Adrenal gland (tissue), 12 donors: ENCODE data around the gene SUSD6. TPM values are rescaled to one million over a fixed set of nuclear protein-coding genes. Genes with fewer than 3 reads are reported as not detected.

Source experiments
- DNase-seq, 7 donors: peaks; one replicate each; pipeline ENCODE4 v3.0.0-alpha.2; 2019 to 2020
- H3K27ac ChIP-seq, 5 donors: fragments of 200-600 bp; sonication (generic) in 4 of 5; 1 replicate in 3 of 5; 2 replicates in 2 of 5; pipeline versions ENCODE4 v1.5.1 to v1.8.0; 2016 to 2020; ENCODE audit warnings: mild to moderate bottlenecking in 1 of 5
- H3K27me3 ChIP-seq: fragments of 200-600 bp; 2 replicates; pipeline ENCODE4 v1.8.0; 2021
- H3K36me3 ChIP-seq, 2 donors: fragments of 200-600 bp; replicated peaks in 1 of 2; 1 replicate in 1 of 2; 2 replicates in 1 of 2; pipeline versions ENCODE4 v1.5.1 to v1.8.0; 2018 to 2022
- H3K4me1 ChIP-seq, 2 donors: fragments of 200-600 bp; replicated peaks in 1 of 2; 1 replicate in 1 of 2; 2 replicates in 1 of 2; pipeline versions ENCODE4 v1.5.1 to v1.8.0; 2018 to 2021
- H3K4me3 ChIP-seq, 4 donors: fragments of 200-600 bp; sonication (generic) in 3 of 4; one replicate each; pipeline ENCODE4 v1.5.1; 2016 to 2018
- H3K9me3 ChIP-seq, 3 donors: fragments of 200-600 bp; sonication (generic) in 1 of 3; replicated peaks in 1 of 3; 1 replicate in 2 of 3; 2 replicates in 1 of 3; pipeline versions ENCODE4 v1.5.1 to v1.8.0; 2016 to 2021
- CTCF ChIP-seq, 6 experiments: fragments of 450-650 bp in 4 of 6; fragments of 200-600 bp in 2 of 6; sonication (generic) in 1 of 6; IDR thresholded peaks; 1 replicate in 5 of 6; 2 replicates in 1 of 6; pipeline versions ENCODE4 v1.5.1 to v1.8.0; 2016 to 2021; ENCODE audit warnings: antibody characterized with exemption in 6 of 6, mild to moderate bottlenecking in 2 of 6, moderate library complexity in 1 of 6
- POLR2A ChIP-seq, 2 donors: fragments of 450-650 bp; IDR thresholded peaks; one replicate each; pipeline ENCODE4 v1.6.1; 2017; ENCODE audit warnings: antibody characterized with exemption in 2 of 2, mild to moderate bottlenecking in 2 of 2, moderate library complexity in 1 of 2
- WGBS, 4 donors: extraction: QIAGEN DNeasy Blood & Tissue Kit in 2 of 4; methylation state at CpG; one replicate each; pipeline versions ENCODE4 v1.1.5 to v1.1.7; 2013 to 2017; 5-methylcytosine and 5-hydroxymethylcytosine counted together
- intact Hi-C, 2 donors: fragments of 100-400 bp; cut with DNase I; formaldehyde crosslinking; loops; one replicate each; pipeline versions ENCODE4 v1.14.1 to v1.15.0; 2022 to 2023
- polyA plus RNA-seq, 3 donors: library from polyadenylated mRNA; stranded (reverse); fragments of 200-250 nt in 2 of 3; fragments of 350-450 nt in 1 of 3; fragmentation: Illumina TruSeq in 1 of 3; extraction: RNeasy Lipid Tissue Mini Kit (QIAGEN cat#74804) in 1 of 3; gene quantifications; one replicate each; pipeline ENCODE4 v1.2.3, GENCODE V29; 2013 to 2014
- total RNA-seq, 9 donors: library from RNA; depleted of rRNA in 4 of 9; stranded (reverse); fragments of >200 nt in 4 of 9; fragments of 120-200 nt in 1 of 9; fragmentation: NEBNext Ultra II Directional in 1 of 9; extraction: Animal tissue kit (Norgen Biotek cat#: 25700) in 1 of 9; gene quantifications; one replicate each; pipeline versions ENCODE4 v1.1.0 to v1.2.4, GENCODE V29; 2013 to 2023
- donor health status: healthy with polysubstance abuse.
- donor health status: Bipolar disorder and iron deficiency.
- donor health status: DM: yes; HTN: yes; CAD: no.
- donor health status: DM: no; HTN: no; CAD: no.
- donor health status: DM: no; HTN: no; CAD: no.
- donor health status: DM: yes; HTN: yes; CAD: no.

Gene SUSD6
- total and polyA plus RNA-seq, 12 donors = 7.8 to 75.5 (median 41.0) TPM

- intact Hi-C loops = no loop called here
- no peak for DNase-seq
- Histone ChIP-seq H3K9me3 (no peaks in the 10 kb centered on the region), H3K27me3 (no peaks in the 10 kb centered on the region), H3K4me1 (peaks cover 62 to 100% of the 10 kb centered on the region in 2 donors), H3K4me3 (no peak overlapping the region), H3K27ac (peak overlapping the region in 4 of 5 donors; percentile 10 to 97 (median 54)), H3K36me3 (no peaks in the 10 kb centered on the region)
- TF ChIP-seq POLR2A (IDR thresholded peaks at IDR 0.05) (no peak), CTCF (IDR thresholded peaks at IDR 0.05) (no peak)
- WGBS, 4 donors = 49 to 83% (median 65%) methylated on average over 1 of the region's 1 CpG
These were observed 6.4 kb downstream of the SUSD6 start for GRCh38 chr14:69617796-69618195.

GRCh38 chr14:69619012-69619411 lies 7.6 kb downstream of the SUSD6 start:
- Histone ChIP-seq H3K9me3 (no peaks in the 10 kb centered on the region), H3K4me3 (no peak overlapping the region), H3K4me1 (peaks cover 52 to 100% of the 10 kb centered on the region in 2 donors), H3K36me3 (no peaks in the 10 kb centered on the region), H3K27me3 (no peaks in the 10 kb centered on the region), H3K27ac (peak overlapping the region in 3 of 5 donors; percentile 39 to 97 (median 59))
- intact Hi-C loops = no loop called here
- 28 to 41% (median 35%) methylated on average over 4 of the region's 4 CpGs for WGBS, 4 donors
- TF ChIP-seq CTCF (IDR thresholded peaks at IDR 0.05) = no peak
- DNase-seq = peak in 6 of 7 donors; percentile 41 to 66 (median 58)

- Histone ChIP-seq H3K27me3 (no peaks in the 10 kb centered on the region), H3K27ac (peak overlapping the region in 3 of 5 donors; percentile 39 to 97 (median 45)), H3K36me3 (no peaks in the 10 kb centered on the region), H3K4me1 (peaks cover 50 to 100% of the 10 kb centered on the region in 2 donors), H3K4me3 (no peak overlapping the region), H3K9me3 (no peaks in the 10 kb centered on the region)
- DNase-seq = no peak
- 71 to 82% (median 75%) methylated on average over 5 of the region's 5 CpGs for WGBS, 4 donors
- no peak for TF ChIP-seq CTCF (IDR thresholded peaks at IDR 0.05)
- no peak for TF ChIP-seq POLR2A (IDR thresholded peaks at IDR 0.05)
- intact Hi-C loops = no loop called here
These were observed 8.8 kb downstream of the SUSD6 start for GRCh38 chr14:69620211-69620611.

- Histone ChIP-seq H3K4me3 (no peak overlapping the region), H3K4me1 (peaks cover 46 to 100% of the 10 kb centered on the region in 2 donors), H3K9me3 (no peaks in the 10 kb centered on the region), H3K36me3 (no peaks in the 10 kb centered on the region), H3K27me3 (no peaks in the 10 kb centered on the region), H3K27ac (peak overlapping the region in 2 of 5 donors; percentile 8 to 97)
- no peak for DNase-seq
- TF ChIP-seq CTCF (IDR thresholded peaks at IDR 0.05) (no peak), POLR2A (IDR thresholded peaks at IDR 0.05) (no peak)
- 78 to 96% (median 84%) methylated on average over 2 of the region's 2 CpGs for WGBS, 4 donors
- intact Hi-C loops = no loop called here
These were observed 9.6 kb downstream of the SUSD6 start for GRCh38 chr14:69620981-69621380.
